MM.1S (cell line): ENCODE results near the gene SH3RF3.

Source experiments
- DNase-seq: peaks from one replicate; pipeline ENCODE4 v3.0.0-alpha.2; 2015
- H2AFZ ChIP-seq: fragments of 300-600 bp; sonication (generic); 2 replicates; pipeline ENCODE4 v1.6.0; 2016; ENCODE audit warnings: antibody characterized with exemption, low read length
- H3F3A ChIP-seq: fragments of 300-600 bp; sonication (generic); 2 replicates; pipeline ENCODE4 v1.6.1; 2016; ENCODE audit warnings: mild to moderate bottlenecking, antibody characterized with exemption, low read length, moderate library complexity, mixed read lengths; ENCODE audit not compliant: insufficient read depth
- H3K27ac ChIP-seq: fragments of 300-600 bp; sonication (generic); 2 replicates; pipeline ENCODE4 v1.5.1; 2016; ENCODE audit warnings: mild to moderate bottlenecking, low read length
- H3K27me3 ChIP-seq: fragments of 300-600 bp; sonication (generic); replicated peaks from 2 replicates; pipeline ENCODE4 v1.6.0; 2016; ENCODE audit warnings: low read length; ENCODE audit not compliant: insufficient read depth
- H3K36me3 ChIP-seq: fragments of 300-600 bp; sonication (generic); replicated peaks from 2 replicates; pipeline ENCODE4 v1.6.1; 2016; ENCODE audit warnings: mild to moderate bottlenecking, low read length, mixed read lengths; ENCODE audit not compliant: insufficient read depth
- H3K4me1 ChIP-seq: fragments of 300-600 bp; sonication (generic); 2 replicates; pipeline ENCODE4 v1.6.1; 2016; ENCODE audit warnings: low read length, mixed read lengths
- H3K4me2 ChIP-seq: fragments of 300-600 bp; sonication (generic); 2 replicates; pipeline ENCODE4 v1.6.0; 2016; ENCODE audit warnings: low read depth, low read length
- H3K4me3 ChIP-seq: fragments of 300-600 bp; sonication (generic); 2 replicates; pipeline ENCODE4 v1.5.1; 2016; ENCODE audit warnings: low read length, mixed read lengths
- H3K79me2 ChIP-seq: fragments of 300-600 bp; sonication (generic); 2 replicates; pipeline ENCODE4 v1.6.1; 2016; ENCODE audit warnings: mixed run types, low read length, mixed read lengths
- H3K9ac ChIP-seq: fragments of 300-600 bp; sonication (generic); 2 replicates; pipeline ENCODE4 v1.6.1; 2016; ENCODE audit warnings: low read length, mixed read lengths
- H3K9me2 ChIP-seq: fragments of 300-600 bp; sonication (generic); replicated peaks from 2 replicates; pipeline ENCODE4 v1.6.1; 2016; ENCODE audit warnings: mild to moderate bottlenecking, low read length, mixed read lengths; ENCODE audit not compliant: insufficient read depth
- H3K9me3 ChIP-seq: fragments of 300-600 bp; sonication (generic); replicated peaks from 2 replicates; pipeline ENCODE4 v1.6.1; 2016; ENCODE audit warnings: mild to moderate bottlenecking, low read length, mixed read lengths; ENCODE audit not compliant: insufficient read depth
- H4K20me1 ChIP-seq: fragments of 300-600 bp; sonication (generic); 2 replicates; pipeline ENCODE4 v1.6.1; 2016; ENCODE audit warnings: mild to moderate bottlenecking, low read length, moderate library complexity, mixed read lengths; ENCODE audit not compliant: insufficient read depth
- CTCF ChIP-seq: fragments of 300-600 bp; sonication (generic); IDR thresholded peaks from 2 replicates; pipeline ENCODE4 v1.5.1; 2016; ENCODE audit warnings: antibody characterized with exemption, low read length, mixed read lengths
- EZH2 ChIP-seq: fragments of 300-600 bp; sonication (generic); optimal IDR thresholded peaks from 2 replicates; pipeline ENCODE3; 2017; ENCODE audit warnings: low read depth, mild to moderate bottlenecking, antibody characterized with exemption, low read length, mixed read lengths
- EZH2phosphoT487 ChIP-seq: fragments of 300-600 bp; sonication (generic); IDR thresholded peaks from 2 replicates; pipeline ENCODE4 v1.6.1; 2018; ENCODE audit warnings: antibody characterized with exemption, low read length

SH3RF3 gene

DNA sequence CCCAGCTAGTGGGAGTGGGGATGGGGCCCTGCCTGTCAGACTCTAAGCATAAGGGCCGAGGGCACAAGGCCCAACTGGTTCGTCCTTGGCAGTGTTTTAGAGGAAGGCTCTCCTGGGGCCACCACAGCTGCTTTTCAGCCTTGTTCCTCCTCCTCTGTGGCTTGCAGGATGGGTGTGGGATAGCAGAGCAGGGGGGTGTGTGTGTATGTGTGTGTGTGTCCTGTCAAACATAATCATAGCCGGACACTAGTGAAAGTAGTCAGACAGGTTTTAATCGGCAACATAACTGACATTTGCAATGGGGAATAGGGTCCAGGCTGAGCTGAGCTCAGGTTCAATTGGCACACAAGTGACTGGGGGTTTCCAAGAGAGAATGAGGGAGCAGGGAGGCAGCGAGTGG is 370.6 kb downstream of the SH3RF3 start:
- H3K4me2 ChIP-seq = no peak overlapping the region

DNA sequence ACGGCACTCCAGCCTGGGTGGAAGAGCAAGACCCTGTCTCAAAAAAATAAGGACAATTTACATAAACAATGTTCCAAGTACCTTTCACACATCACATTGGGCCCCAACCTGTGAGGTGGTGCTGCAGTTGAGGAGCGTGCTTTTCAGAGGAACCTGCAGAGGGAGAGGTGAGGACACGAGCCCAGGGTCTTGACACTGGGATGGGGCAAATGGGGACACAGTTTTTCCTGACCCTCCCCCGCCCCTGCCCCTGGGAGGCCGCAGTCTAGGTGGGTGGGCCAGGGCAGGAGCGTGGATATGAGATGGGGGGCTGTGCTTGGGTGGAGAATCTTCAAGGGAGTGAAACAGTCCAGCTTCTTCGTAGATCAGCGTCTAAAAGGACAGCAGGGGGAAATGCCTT is 371.9 kb downstream of the SH3RF3 start:
- DNase-seq = no peak
- Histone ChIP-seq H3K27me3 (no peaks in the 10 kb centered on the region), H4K20me1 (no peaks in the 10 kb centered on the region), H3K9me3 (no peaks in the 10 kb centered on the region), H3F3A (no peaks in the 10 kb centered on the region), H3K27ac (no peak overlapping the region), H2AFZ (no peak overlapping the region), H3K4me3 (no peak overlapping the region), H3K9ac (no peak overlapping the region), H3K4me1 (no peaks in the 10 kb centered on the region), H3K9me2 (no peaks in the 10 kb centered on the region), H3K36me3 (no peaks in the 10 kb centered on the region), H3K79me2 (no peaks in the 10 kb centered on the region), H3K4me2 (no peak overlapping the region)
- TF ChIP-seq CTCF = no peak
- TF ChIP-seq EZH2phosphoT487 = no peak
- TF ChIP-seq EZH2 = no peak

More for the DNA sequence above, 370.6 kb downstream of the SH3RF3 start:
- TF ChIP-seq CTCF = no peak
- TF ChIP-seq EZH2 = no peak
- TF ChIP-seq EZH2phosphoT487 = no peak
- Histone ChIP-seq H3K4me1 (no peaks in the 10 kb centered on the region), H3K79me2 (no peaks in the 10 kb centered on the region), H3K36me3 (no peaks in the 10 kb centered on the region), H3K27ac (no peak overlapping the region), H3K9me2 (no peaks in the 10 kb centered on the region), H2AFZ (no peak overlapping the region), H3K9ac (no peak overlapping the region), H3K4me3 (no peak overlapping the region), H3F3A (no peaks in the 10 kb centered on the region), H4K20me1 (no peaks in the 10 kb centered on the region), H3K27me3 (no peaks in the 10 kb centered on the region), H3K9me3 (no peaks in the 10 kb centered on the region)
- no peak for DNase-seq

DNA sequence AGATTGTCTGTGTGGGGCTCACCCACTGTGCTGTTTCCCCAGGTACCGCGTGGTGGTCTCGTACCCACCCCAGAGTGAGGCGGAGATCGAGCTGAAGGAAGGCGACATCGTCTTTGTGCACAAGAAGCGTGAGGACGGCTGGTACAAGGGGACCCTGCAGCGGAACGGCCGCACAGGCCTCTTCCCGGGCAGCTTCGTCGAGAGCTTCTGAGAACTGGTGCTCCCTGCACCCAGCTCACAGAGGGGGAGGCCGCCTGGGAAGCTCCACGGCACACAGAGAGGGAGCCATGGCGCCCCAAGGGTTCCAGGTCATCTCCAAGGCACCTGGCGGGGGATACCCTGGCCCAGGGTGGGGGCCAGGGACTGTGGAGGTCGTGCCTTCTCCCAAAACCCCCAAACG is 372.5 kb downstream of the SH3RF3 start:
- H3K79me2 ChIP-seq = no peaks in the 10 kb centered on the region
- no peaks in the 10 kb centered on the region for H3K27me3 ChIP-seq
- H3K4me2 ChIP-seq = no peak overlapping the region
- H3K9me2 ChIP-seq = no peaks in the 10 kb centered on the region
- no peak for DNase-seq
- no peaks in the 10 kb centered on the region for H3K4me1 ChIP-seq
- H4K20me1 ChIP-seq = no peaks in the 10 kb centered on the region
- no peak for TF ChIP-seq CTCF
- TF ChIP-seq EZH2phosphoT487 = no peak
- no peak for TF ChIP-seq EZH2
- no peaks in the 10 kb centered on the region for H3K9me3 ChIP-seq
- no peak overlapping the region for H3K9ac ChIP-seq
- H3K27ac ChIP-seq = no peak overlapping the region
- no peak overlapping the region for H3K4me3 ChIP-seq
- no peaks in the 10 kb centered on the region for H3K36me3 ChIP-seq
- no peak overlapping the region for H2AFZ ChIP-seq
- no peaks in the 10 kb centered on the region for H3F3A ChIP-seq
